Panc1 (cell line): ENCODE measurements around the gene MARK3.

Source experiments
- CTCF ChIP-seq: fragments of 450-650 bp; IDR thresholded peaks from 2 replicates; pipeline ENCODE4 v1.5.1; 2017; ENCODE audit warnings: mild to moderate bottlenecking
- POLR2AphosphoS5 ChIP-seq: IDR thresholded peaks from 2 replicates; pipeline ENCODE4 v1.6.1; 2012; ENCODE audit warnings: mild to moderate bottlenecking, low read depth, low read length, moderate library complexity
- REST ChIP-seq, 2 experiments: IDR thresholded peaks; 2 replicates each; pipeline ENCODE4 v1.6.1; 2011 to 2012; ENCODE audit warnings: low read depth in 2 of 2, control low read depth in 1 of 2, low read length in 1 of 2, mild to moderate bottlenecking in 1 of 2, moderate library complexity in 1 of 2; ENCODE audit not compliant: insufficient read depth in 1 of 2
- SIN3A ChIP-seq: IDR thresholded peaks from 2 replicates; pipeline ENCODE4 v1.6.1; 2012; ENCODE audit warnings: low read depth, mild to moderate bottlenecking, low read length, moderate library complexity, borderline replicate concordance; ENCODE audit not compliant: insufficient read depth
- TCF7L2 ChIP-seq: IDR thresholded peaks from 2 replicates; pipeline ENCODE4 v1.6.1; 2011; ENCODE audit warnings: mild to moderate bottlenecking, low read depth, low read length, inconsistent platforms

DNA sequence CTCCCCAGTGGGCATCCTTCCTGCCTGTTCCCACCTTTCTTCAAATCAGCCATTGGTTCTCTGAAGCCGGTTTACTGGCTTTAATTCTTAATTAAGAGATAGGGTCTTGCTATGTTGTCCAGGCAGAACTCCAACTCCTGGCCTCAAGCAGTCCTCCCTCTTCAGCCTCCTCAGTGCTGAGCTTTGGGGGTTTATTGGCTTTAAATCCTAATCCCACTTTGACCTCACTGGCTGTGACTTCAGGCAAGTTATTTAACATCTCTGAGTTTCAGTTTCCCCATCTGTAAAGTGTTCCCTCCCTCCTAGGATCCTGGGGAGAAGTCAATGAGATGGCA, 141.7 kb downstream of the MARK3 start:
- TF ChIP-seq SIN3A (no peak), CTCF (no peak), POLR2AphosphoS5 (no peak), TCF7L2 (no peak), REST (IDR thresholded peaks at IDR 0.05; ENCODE audit: insufficient read depth in 1 of 2, low read depth in 2 of 2, low read length in 1 of 2) (no peak)
